Testis (tissue), 3 donors: ENCODE data around the gene SLC25A40. TPM values are rescaled to one million over a fixed set of nuclear protein-coding genes. Genes with fewer than 3 reads are reported as not detected.

ENCODE experiments used
- DNase-seq: peaks from one replicate; pipeline ENCODE4 v3.0.0-alpha.2; 2019
- H3K27ac ChIP-seq, 2 donors: fragments of 200-600 bp; sonication (generic); one replicate each; pipeline ENCODE4 v1.5.1; 2019
- H3K27me3 ChIP-seq: fragments of 200-600 bp; sonication (generic); one replicate; pipeline ENCODE4 v1.5.1; 2019
- H3K36me3 ChIP-seq: fragments of 200-600 bp; sonication (generic); one replicate; pipeline ENCODE4 v1.5.1; 2017; ENCODE audit warnings: low read depth; ENCODE audit errors: missing control alignments
- H3K4me1 ChIP-seq: fragments of 200-600 bp; sonication (generic); one replicate; pipeline ENCODE4 v1.5.1; 2019
- H3K4me3 ChIP-seq, 2 donors: fragments of 200-600 bp; sonication (generic); one replicate each; pipeline ENCODE4 v1.5.1; 2017 to 2019
- H3K9me3 ChIP-seq: fragments of 200-600 bp; sonication (generic); one replicate; pipeline ENCODE4 v1.5.1; 2017
- POLR2A ChIP-seq: fragments of 450-650 bp; IDR thresholded peaks from one replicate; pipeline ENCODE4 v1.6.1; 2017; ENCODE audit warnings: antibody characterized with exemption, mild to moderate bottlenecking, moderate library complexity
- WGBS, 2 donors: methylation state at CpG; one replicate each; pipeline ENCODE4 v1.1.5; 2018; 5-methylcytosine and 5-hydroxymethylcytosine counted together
- intact Hi-C: fragments of 100-400 bp; cut with DNase I; formaldehyde crosslinking; loops from one replicate; pipeline ENCODE4 v1.15.1; 2023; ENCODE audit warnings: low total_unique reads
- polyA plus RNA-seq: library from polyadenylated mRNA; stranded (reverse); fragments of 350-450 nt; fragmentation: Illumina TruSeq; extraction: RNeasy Lipid Tissue Mini Kit (QIAGEN cat#74804); gene quantifications from one replicate; pipeline ENCODE4 v1.2.3, GENCODE V29; 2014; ENCODE audit warnings: low read depth, low replicate concordance; ENCODE audit not compliant: insufficient read depth
- total RNA-seq, 2 donors: library from RNA; depleted of rRNA; stranded (reverse); fragments of >200 nt; gene quantifications; one replicate each; pipeline ENCODE4 v1.2.3, GENCODE V29; 2016
- TF ChIP-seq, protein P1 (sequence below), 3 experiments: fragments of 450-650 bp in 2 of 3; fragments of 200-600 bp in 1 of 3; sonication (generic) in 1 of 3; IDR thresholded peaks; one replicate each; pipeline ENCODE4 v1.5.1; 2016 to 2019; ENCODE audit warnings: antibody characterized with exemption in 3 of 3, mild to moderate bottlenecking in 2 of 3, moderate library complexity in 1 of 3

The SLC25A40 gene
- total and polyA plus RNA-seq, 3 donors from 2014 or later: 18.0 to 34.0 (median 32.0) TPM

DNA sequence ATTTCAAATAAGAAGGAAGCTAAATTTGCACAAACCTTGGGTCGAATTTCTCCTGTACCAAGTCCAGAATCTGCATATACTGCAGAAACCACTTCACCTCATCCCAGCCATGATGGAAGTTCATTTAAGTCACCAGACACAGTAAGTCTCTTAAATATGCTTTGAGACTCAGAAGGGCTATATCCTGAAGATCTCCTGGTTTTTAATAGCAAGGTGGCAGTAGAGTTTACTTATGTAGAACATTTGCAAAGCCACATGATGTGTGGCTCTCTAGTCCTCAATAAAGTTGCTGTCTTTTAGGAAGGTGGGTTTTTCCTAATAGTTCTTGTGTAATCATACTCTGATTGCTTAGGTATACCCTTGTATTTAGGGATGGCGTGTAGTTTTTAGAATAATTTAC, 8.9 kb upstream of the SLC25A40 start:
- Histone ChIP-seq H3K4me3 (no peak overlapping the region), H3K36me3 (no peaks in the 10 kb centered on the region), H3K9me3 (no peaks in the 10 kb centered on the region), H3K4me1 (no peaks in the 10 kb centered on the region), H3K27ac (no peak overlapping the region), H3K27me3 (no peaks in the 10 kb centered on the region)
- TF ChIP-seq, protein P1, sequence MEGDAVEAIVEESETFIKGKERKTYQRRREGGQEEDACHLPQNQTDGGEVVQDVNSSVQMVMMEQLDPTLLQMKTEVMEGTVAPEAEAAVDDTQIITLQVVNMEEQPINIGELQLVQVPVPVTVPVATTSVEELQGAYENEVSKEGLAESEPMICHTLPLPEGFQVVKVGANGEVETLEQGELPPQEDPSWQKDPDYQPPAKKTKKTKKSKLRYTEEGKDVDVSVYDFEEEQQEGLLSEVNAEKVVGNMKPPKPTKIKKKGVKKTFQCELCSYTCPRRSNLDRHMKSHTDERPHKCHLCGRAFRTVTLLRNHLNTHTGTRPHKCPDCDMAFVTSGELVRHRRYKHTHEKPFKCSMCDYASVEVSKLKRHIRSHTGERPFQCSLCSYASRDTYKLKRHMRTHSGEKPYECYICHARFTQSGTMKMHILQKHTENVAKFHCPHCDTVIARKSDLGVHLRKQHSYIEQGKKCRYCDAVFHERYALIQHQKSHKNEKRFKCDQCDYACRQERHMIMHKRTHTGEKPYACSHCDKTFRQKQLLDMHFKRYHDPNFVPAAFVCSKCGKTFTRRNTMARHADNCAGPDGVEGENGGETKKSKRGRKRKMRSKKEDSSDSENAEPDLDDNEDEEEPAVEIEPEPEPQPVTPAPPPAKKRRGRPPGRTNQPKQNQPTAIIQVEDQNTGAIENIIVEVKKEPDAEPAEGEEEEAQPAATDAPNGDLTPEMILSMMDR (IDR thresholded peaks at IDR 0.05): no peak
- TF ChIP-seq POLR2A: no peak
- DNase-seq: no peak
- WGBS, 2 donors: 76 to 89% methylated on average over 2 of the region's 2 CpGs
- intact Hi-C loops: no loop called here

DNA sequence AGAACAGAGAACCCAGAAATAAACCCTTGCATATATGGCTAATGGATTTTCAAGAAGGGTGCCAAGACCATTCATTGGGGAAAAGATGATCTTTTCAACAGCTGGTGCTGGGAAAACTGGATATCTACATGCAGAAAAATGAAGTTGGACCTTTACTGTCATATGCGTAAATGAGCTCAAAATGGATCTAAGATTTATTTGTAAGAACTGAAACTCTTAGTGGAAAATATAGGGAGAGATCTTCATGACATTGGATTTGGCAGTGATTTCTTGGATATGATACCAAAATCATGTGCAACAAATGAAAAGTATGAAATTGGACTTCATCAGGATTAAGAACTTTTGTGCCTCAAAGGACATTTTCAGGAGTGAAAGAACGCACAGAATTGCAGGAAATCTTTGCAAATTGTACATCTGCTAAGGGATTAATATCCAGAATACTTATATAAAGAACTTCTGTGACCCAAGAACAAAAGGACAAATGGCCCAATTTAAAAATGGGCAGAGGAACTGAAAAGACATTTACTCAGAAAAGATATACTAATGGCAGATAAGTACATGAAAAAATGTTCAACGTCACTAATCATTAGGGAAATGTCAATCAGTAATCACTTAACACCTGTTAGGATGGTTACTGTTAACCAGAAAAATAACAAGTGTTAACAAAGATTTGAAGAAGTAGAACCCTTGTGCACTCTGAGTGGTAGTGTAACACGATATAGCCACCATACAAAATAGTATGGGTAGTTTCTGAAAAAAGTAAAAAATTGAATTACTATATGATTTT, 6.2 kb upstream of the SLC25A40 start:
- DNase-seq: no peak
- H3K4me3 ChIP-seq: no peak overlapping the region
- no peaks in the 10 kb centered on the region for H3K9me3 ChIP-seq
- TF ChIP-seq, protein P1 (IDR thresholded peaks at IDR 0.05): no peak
- TF ChIP-seq POLR2A: no peak
- 86 to 87% methylated on average over 4 of the region's 4 CpGs for WGBS, 2 donors
- no peaks in the 10 kb centered on the region for H3K4me1 ChIP-seq
- H3K36me3 ChIP-seq: no peaks in the 10 kb centered on the region
- H3K27me3 ChIP-seq: no peaks in the 10 kb centered on the region
- intact Hi-C loops: no loop called here
- no peak overlapping the region for H3K27ac ChIP-seq

DNA sequence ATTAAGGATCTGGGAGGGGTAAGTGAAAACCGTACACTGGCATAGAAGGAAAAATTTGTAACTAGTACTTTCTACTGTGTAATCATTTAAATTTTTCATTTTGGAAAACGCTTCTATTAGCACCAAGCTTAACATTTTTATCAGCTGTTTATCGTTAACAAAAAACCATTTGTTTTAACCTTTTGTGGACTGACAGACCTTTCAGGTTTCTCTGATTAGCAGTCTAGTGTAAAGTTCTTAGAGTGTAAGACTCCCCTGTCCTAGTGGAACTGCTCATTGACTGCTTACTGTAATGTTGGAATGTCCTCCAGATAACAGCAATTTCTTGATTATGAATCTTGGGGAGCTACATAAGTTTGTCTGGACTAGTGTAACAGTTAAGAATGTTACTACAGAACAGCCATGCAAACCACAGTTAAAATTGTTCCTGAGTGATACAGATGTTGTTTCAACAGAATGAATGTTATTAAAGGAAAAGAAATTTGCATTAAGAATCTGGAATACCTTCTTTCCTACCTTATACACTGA, 2.1 kb upstream of the SLC25A40 start:
- no peaks in the 10 kb centered on the region for H3K36me3 ChIP-seq
- DNase-seq: no peak
- TF ChIP-seq, protein P1 (IDR thresholded peaks at IDR 0.05): no peak
- TF ChIP-seq POLR2A: no peak
- H3K4me3 ChIP-seq: no peak overlapping the region
- no peaks in the 10 kb centered on the region for H3K9me3 ChIP-seq
- no peak overlapping the region for H3K27ac ChIP-seq
- H3K4me1 ChIP-seq: peaks cover 9% of the 10 kb centered on the region
- no peaks in the 10 kb centered on the region for H3K27me3 ChIP-seq
- 34 to 45% methylated on average over 3 of the region's 3 CpGs for WGBS, 2 donors
- intact Hi-C loops: no loop called here

DNA sequence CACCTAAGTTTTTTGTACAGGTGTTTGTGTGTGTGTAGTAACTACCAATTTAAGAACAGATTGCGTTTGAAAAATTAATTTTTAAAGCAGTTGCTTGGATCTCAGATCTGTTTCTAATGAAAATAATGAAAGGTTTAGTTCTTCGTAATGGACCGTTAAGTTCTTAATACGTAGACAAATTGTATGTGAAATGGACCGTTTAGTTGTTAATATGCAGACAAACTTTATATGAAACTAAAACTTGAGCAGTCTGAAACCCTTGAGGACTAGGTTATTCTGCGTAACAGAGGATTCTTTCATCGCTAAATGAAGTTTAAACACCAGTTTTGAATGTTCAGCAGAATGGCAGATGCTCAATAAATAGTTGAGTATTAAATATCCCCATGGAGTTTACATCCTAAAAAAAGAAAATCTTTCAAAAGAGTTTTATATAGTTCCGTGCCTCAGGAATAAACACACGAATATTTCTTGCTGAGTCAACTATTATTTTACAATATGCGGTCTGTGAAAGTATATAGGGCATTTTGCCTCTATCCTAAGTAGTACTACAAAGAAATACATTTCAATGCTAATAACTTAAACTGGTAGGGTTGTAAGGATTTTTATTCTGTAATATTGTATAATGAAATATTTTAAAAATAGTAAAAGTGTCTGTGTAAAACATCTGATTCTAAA, 1.3 kb upstream of the SLC25A40 start:
- no peak for DNase-seq
- H3K4me3 ChIP-seq: peak overlapping the region; percentile 66 to 77
- no peaks in the 10 kb centered on the region for H3K9me3 ChIP-seq
- 2 to 5% methylated on average over 10 of the region's 10 CpGs for WGBS, 2 donors
- intact Hi-C loops: no loop called here
- H3K27ac ChIP-seq: peak overlapping the region; percentile 91
- no peaks in the 10 kb centered on the region for H3K36me3 ChIP-seq
- H3K27me3 ChIP-seq: no peaks in the 10 kb centered on the region
- TF ChIP-seq POLR2A: no peak
- TF ChIP-seq, protein P1 (IDR thresholded peaks at IDR 0.05): no peak
- peaks cover 9% of the 10 kb centered on the region for H3K4me1 ChIP-seq
